ENCODE results near the gene PLPP3. TPM values are rescaled to one million over a fixed set of nuclear protein-coding genes. Genes with fewer than 3 reads are reported as not detected.

PLPP3 gene
- total and polyA plus RNA-seq, 2 of the 8 experiments (the other 6 are each of a cell fraction or from before 2014, with no cell fraction given): 33.2 to 42.0 TPM

DNA sequence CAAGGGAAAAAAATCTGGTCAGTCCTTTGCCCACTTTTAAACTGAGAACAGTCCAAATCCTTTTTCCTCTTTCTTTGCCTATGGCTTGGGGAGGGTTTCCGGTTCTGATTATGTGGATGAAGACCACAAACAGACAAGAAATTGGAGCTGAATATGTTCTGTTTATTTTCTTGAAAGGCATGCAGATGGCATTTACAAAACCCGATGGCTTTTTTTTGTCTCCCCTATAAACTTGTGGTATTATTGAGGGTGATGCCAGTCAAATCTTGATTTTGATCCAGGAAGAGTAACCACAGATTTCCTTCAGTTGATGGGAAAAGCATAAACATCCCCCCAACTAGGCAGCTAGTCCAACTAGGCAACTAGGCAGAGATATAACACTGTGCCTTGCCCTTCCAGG is 38.9 kb downstream of the PLPP3 start (continued):
- TF ChIP-seq, protein P1, sequence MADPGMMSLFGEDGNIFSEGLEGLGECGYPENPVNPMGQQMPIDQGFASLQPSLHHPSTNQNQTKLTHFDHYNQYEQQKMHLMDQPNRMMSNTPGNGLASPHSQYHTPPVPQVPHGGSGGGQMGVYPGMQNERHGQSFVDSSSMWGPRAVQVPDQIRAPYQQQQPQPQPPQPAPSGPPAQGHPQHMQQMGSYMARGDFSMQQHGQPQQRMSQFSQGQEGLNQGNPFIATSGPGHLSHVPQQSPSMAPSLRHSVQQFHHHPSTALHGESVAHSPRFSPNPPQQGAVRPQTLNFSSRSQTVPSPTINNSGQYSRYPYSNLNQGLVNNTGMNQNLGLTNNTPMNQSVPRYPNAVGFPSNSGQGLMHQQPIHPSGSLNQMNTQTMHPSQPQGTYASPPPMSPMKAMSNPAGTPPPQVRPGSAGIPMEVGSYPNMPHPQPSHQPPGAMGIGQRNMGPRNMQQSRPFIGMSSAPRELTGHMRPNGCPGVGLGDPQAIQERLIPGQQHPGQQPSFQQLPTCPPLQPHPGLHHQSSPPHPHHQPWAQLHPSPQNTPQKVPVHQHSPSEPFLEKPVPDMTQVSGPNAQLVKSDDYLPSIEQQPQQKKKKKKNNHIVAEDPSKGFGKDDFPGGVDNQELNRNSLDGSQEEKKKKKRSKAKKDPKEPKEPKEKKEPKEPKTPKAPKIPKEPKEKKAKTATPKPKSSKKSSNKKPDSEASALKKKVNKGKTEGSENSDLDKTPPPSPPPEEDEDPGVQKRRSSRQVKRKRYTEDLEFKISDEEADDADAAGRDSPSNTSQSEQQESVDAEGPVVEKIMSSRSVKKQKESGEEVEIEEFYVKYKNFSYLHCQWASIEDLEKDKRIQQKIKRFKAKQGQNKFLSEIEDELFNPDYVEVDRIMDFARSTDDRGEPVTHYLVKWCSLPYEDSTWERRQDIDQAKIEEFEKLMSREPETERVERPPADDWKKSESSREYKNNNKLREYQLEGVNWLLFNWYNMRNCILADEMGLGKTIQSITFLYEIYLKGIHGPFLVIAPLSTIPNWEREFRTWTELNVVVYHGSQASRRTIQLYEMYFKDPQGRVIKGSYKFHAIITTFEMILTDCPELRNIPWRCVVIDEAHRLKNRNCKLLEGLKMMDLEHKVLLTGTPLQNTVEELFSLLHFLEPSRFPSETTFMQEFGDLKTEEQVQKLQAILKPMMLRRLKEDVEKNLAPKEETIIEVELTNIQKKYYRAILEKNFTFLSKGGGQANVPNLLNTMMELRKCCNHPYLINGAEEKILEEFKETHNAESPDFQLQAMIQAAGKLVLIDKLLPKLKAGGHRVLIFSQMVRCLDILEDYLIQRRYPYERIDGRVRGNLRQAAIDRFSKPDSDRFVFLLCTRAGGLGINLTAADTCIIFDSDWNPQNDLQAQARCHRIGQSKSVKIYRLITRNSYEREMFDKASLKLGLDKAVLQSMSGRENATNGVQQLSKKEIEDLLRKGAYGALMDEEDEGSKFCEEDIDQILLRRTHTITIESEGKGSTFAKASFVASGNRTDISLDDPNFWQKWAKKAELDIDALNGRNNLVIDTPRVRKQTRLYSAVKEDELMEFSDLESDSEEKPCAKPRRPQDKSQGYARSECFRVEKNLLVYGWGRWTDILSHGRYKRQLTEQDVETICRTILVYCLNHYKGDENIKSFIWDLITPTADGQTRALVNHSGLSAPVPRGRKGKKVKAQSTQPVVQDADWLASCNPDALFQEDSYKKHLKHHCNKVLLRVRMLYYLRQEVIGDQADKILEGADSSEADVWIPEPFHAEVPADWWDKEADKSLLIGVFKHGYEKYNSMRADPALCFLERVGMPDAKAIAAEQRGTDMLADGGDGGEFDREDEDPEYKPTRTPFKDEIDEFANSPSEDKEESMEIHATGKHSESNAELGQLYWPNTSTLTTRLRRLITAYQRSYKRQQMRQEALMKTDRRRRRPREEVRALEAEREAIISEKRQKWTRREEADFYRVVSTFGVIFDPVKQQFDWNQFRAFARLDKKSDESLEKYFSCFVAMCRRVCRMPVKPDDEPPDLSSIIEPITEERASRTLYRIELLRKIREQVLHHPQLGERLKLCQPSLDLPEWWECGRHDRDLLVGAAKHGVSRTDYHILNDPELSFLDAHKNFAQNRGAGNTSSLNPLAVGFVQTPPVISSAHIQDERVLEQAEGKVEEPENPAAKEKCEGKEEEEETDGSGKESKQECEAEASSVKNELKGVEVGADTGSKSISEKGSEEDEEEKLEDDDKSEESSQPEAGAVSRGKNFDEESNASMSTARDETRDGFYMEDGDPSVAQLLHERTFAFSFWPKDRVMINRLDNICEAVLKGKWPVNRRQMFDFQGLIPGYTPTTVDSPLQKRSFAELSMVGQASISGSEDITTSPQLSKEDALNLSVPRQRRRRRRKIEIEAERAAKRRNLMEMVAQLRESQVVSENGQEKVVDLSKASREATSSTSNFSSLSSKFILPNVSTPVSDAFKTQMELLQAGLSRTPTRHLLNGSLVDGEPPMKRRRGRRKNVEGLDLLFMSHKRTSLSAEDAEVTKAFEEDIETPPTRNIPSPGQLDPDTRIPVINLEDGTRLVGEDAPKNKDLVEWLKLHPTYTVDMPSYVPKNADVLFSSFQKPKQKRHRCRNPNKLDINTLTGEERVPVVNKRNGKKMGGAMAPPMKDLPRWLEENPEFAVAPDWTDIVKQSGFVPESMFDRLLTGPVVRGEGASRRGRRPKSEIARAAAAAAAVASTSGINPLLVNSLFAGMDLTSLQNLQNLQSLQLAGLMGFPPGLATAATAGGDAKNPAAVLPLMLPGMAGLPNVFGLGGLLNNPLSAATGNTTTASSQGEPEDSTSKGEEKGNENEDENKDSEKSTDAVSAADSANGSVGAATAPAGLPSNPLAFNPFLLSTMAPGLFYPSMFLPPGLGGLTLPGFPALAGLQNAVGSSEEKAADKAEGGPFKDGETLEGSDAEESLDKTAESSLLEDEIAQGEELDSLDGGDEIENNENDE (IDR thresholded peaks at IDR 0.05; ENCODE audit: insufficient replicate concordance, low read length): no peak
- TF ChIP-seq SAP30 (IDR thresholded peaks at IDR 0.05; ENCODE audit: insufficient read depth, insufficient replicate concordance, low read length): no peak
- no peak for TF ChIP-seq BCL11A (IDR thresholded peaks at IDR 0.05; ENCODE audit: low read depth in 2 of 2, low read length in 2 of 2)
- no peak for TF ChIP-seq CTBP2 (IDR thresholded peaks at IDR 0.05; ENCODE audit: borderline replicate concordance, insufficient read depth, insufficient read length, low read length)
- no peak for TF ChIP-seq BRCA1 (IDR thresholded peaks at IDR 0.05; ENCODE audit: low read depth, low read length)
- TF ChIP-seq TBP (IDR thresholded peaks at IDR 0.05; ENCODE audit: low read depth, low read length): no peak
- TF ChIP-seq HDAC2 (IDR thresholded peaks at IDR 0.05; ENCODE audit: borderline replicate concordance in 1 of 2, low read depth in 2 of 2, low read length in 2 of 2): no peak
- TF ChIP-seq, protein P2, sequence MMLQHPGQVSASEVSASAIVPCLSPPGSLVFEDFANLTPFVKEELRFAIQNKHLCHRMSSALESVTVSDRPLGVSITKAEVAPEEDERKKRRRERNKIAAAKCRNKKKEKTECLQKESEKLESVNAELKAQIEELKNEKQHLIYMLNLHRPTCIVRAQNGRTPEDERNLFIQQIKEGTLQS (IDR thresholded peaks at IDR 0.05; ENCODE audit: insufficient read depth, low read depth, low read length): no peak
- TF ChIP-seq SP4 (IDR thresholded peaks at IDR 0.05; ENCODE audit: low read length): no peak
- TF ChIP-seq RXRA (IDR thresholded peaks at IDR 0.05; ENCODE audit: insufficient read depth, low read depth, low read length): no peak
- TF ChIP-seq NRF1 (IDR thresholded peaks at IDR 0.05; ENCODE audit: low read depth, low read length): no peak

Measured in H1 (cell line).